Omental fat pad (tissue), 4 donors: Measurements from ENCODE around the gene CIT. TPM values are rescaled to one million over a fixed set of nuclear protein-coding genes. Genes with fewer than 3 reads are reported as not detected.

ENCODE experiments used
- ATAC-seq: fragments of 150-250 bp; one replicate; pipeline ENCODE4 v1.9.1; 2016; ENCODE audit warnings: mild to moderate bottlenecking, moderate library complexity; ENCODE audit not compliant: low FRiP score
- DNase-seq: peaks from one replicate; pipeline ENCODE4 v3.0.0-alpha.2; 2019; ENCODE audit warnings: low spot score
- CTCF ChIP-seq, 3 donors: fragments of 450-650 bp; IDR thresholded peaks; one replicate each; pipeline ENCODE4 v1.5.1; 2016 to 2017; ENCODE audit warnings: antibody characterized with exemption in 3 of 3, mild to moderate bottlenecking in 3 of 3, moderate library complexity in 2 of 3
- total RNA-seq, 4 donors: library from RNA; depleted of rRNA; stranded (reverse); fragments of >200 nt; gene quantifications; one replicate each; pipeline ENCODE4 v1.1.0, GENCODE V29; 2016

CIT gene
- total RNA-seq, 4 donors from 2014 or later: 0.93 to 4.3 (median 3.4) TPM

GRCh38 chr12:119859241-119859640 is 17.9 kb downstream of the CIT start:
- no peak for DNase-seq
- ATAC-seq: no peak

GRCh38 chr12:119857041-119857591 is 20.0 kb downstream of the CIT start:
- DNase-seq (no peak), ATAC-seq (no peak)
- no peak for TF ChIP-seq CTCF (IDR thresholded peaks at IDR 0.05)

More at GRCh38 chr12:119859241-119859640, 17.9 kb downstream of the CIT start:
- no peak for TF ChIP-seq CTCF (IDR thresholded peaks at IDR 0.05)

GRCh38 chr12:119850330-119850729 is 26.8 kb downstream of the CIT start:
- DNase-seq: no peak
- ATAC-seq: no peak
- TF ChIP-seq CTCF (IDR thresholded peaks at IDR 0.05): no peak

- DNase-seq: no peak
Measured at GRCh38 chr12:119843100-119843499, 34.0 kb downstream of the CIT start.

GRCh38 chr12:119842380-119842779 is 34.7 kb downstream of the CIT start:
- no peak for DNase-seq
- ATAC-seq: no peak
- no peak for TF ChIP-seq CTCF (IDR thresholded peaks at IDR 0.05)

More at GRCh38 chr12:119843100-119843499, 34.0 kb downstream of the CIT start:
- TF ChIP-seq CTCF (IDR thresholded peaks at IDR 0.05): no peak
- ATAC-seq: no peak

- DNase-seq (no peak), ATAC-seq (no peak)
- TF ChIP-seq CTCF (IDR thresholded peaks at IDR 0.05): no peak
Measured at GRCh38 chr12:119841433-119842210, 35.5 kb downstream of the CIT start.

- ATAC-seq (no peak), DNase-seq (no peak)
- no peak for TF ChIP-seq CTCF (IDR thresholded peaks at IDR 0.05)
Measured at GRCh38 chr12:119840582-119840981, 36.5 kb downstream of the CIT start.
